Kidney epithelial cell (primary cell): Measurements from ENCODE around the gene ELK3. TPM values are rescaled to one million over a fixed set of nuclear protein-coding genes. Genes with fewer than 3 reads are reported as not detected.

ENCODE experiments used
- DNase-seq: peaks from one replicate; pipeline ENCODE4 v3.0.0-alpha.2; 2010; ENCODE audit warnings: low read depth
- H3K27me3 ChIP-seq: 2 replicates; pipeline ENCODE4 v1.6.0; 2011; ENCODE audit warnings: low read length; ENCODE audit not compliant: control insufficient read depth, insufficient read depth
- H3K36me3 ChIP-seq: 2 replicates; pipeline ENCODE4 v1.5.1; 2011; ENCODE audit warnings: low read length; ENCODE audit not compliant: control insufficient read depth, insufficient read depth
- H3K4me3 ChIP-seq: 2 replicates; pipeline ENCODE4 v1.5.1; 2011; ENCODE audit warnings: low read depth, mild to moderate bottlenecking, control low read depth, low read length
- total RNA-seq: library from RNA; depleted of rRNA; stranded (reverse); fragments of >200 nt; gene quantifications from 2 replicates; pipeline ENCODE4 v1.2.3, GENCODE V29; 2015
- TF ChIP-seq, protein P1 (sequence below): IDR thresholded peaks from 2 replicates; pipeline ENCODE4 v1.5.1; 2011; ENCODE audit warnings: mild to moderate bottlenecking, moderate library complexity, low read length, control low read depth, inconsistent platforms; ENCODE audit not compliant: insufficient read depth, poor library complexity, severe bottlenecking

ELK3 gene
- total RNA-seq, 1 donor from 2014 or later, result 63.5 TPM

DNA sequence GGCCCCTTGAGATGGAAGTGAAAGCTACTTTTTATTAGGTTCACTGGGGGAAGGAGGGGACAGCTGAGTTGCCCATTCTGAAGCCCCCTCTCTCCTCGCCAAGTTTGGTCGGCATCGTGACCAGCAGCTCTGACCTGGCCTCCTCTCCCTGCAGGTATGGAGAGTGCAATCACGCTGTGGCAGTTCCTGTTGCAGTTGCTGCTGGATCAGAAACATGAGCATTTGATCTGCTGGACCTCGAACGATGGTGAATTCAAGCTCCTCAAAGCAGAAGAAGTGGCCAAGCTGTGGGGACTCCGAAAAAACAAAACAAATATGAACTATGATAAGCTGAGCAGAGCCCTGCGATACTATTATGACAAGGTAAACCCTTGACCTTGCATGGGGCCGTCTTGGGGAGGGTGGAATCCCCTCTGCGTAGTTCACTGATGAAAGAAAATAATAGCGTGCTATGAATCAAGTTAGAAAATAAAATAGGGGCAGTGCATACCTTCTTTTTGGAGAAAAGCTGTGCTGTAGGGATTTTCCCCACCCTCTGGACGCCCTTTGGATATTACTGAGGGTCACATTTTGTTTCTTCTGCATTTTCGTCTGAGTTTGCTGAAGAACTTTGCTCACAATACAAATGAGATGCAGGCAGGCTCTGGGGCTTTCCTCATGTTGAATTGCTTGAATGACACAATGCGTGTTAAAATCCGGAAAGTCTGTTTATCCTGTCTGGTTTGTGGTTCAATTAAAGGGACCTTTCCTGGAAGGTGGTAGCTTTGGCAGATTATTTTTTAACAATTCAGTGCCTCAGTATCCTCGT is 29.4 kb downstream of the ELK3 start:
- no peaks in the 10 kb centered on the region for H3K27me3 ChIP-seq

DNA sequence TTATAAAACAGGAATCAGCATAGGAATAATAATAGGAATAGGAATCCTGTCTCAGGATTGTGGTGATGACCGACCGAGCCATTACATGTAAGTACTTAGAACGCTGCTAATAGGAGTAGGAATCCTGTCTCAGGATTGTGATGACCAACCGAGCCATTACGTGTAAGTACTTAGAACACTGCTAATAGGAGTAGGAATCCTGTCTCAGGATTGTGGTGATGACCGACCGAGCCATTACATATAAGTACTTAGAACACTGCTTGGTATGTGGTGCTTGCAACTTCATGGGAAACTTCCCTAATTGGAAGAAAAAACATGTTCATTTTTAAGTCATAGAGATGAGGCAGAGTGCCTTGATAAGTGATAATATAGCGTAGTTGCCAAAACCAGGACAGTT is 30.0 kb downstream of the ELK3 start:
- no peak for DNase-seq
- Histone ChIP-seq H3K27me3 (no peaks in the 10 kb centered on the region), H3K36me3 (no peaks in the 10 kb centered on the region), H3K4me3 (no peak overlapping the region)
- TF ChIP-seq, protein P1, sequence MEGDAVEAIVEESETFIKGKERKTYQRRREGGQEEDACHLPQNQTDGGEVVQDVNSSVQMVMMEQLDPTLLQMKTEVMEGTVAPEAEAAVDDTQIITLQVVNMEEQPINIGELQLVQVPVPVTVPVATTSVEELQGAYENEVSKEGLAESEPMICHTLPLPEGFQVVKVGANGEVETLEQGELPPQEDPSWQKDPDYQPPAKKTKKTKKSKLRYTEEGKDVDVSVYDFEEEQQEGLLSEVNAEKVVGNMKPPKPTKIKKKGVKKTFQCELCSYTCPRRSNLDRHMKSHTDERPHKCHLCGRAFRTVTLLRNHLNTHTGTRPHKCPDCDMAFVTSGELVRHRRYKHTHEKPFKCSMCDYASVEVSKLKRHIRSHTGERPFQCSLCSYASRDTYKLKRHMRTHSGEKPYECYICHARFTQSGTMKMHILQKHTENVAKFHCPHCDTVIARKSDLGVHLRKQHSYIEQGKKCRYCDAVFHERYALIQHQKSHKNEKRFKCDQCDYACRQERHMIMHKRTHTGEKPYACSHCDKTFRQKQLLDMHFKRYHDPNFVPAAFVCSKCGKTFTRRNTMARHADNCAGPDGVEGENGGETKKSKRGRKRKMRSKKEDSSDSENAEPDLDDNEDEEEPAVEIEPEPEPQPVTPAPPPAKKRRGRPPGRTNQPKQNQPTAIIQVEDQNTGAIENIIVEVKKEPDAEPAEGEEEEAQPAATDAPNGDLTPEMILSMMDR, result no peak

More for the DNA sequence above, 29.4 kb downstream of the ELK3 start:
- H3K36me3 ChIP-seq, result no peaks in the 10 kb centered on the region
- no peak overlapping the region for H3K4me3 ChIP-seq
- TF ChIP-seq, protein P1, result no peak
- no peak for DNase-seq

DNA sequence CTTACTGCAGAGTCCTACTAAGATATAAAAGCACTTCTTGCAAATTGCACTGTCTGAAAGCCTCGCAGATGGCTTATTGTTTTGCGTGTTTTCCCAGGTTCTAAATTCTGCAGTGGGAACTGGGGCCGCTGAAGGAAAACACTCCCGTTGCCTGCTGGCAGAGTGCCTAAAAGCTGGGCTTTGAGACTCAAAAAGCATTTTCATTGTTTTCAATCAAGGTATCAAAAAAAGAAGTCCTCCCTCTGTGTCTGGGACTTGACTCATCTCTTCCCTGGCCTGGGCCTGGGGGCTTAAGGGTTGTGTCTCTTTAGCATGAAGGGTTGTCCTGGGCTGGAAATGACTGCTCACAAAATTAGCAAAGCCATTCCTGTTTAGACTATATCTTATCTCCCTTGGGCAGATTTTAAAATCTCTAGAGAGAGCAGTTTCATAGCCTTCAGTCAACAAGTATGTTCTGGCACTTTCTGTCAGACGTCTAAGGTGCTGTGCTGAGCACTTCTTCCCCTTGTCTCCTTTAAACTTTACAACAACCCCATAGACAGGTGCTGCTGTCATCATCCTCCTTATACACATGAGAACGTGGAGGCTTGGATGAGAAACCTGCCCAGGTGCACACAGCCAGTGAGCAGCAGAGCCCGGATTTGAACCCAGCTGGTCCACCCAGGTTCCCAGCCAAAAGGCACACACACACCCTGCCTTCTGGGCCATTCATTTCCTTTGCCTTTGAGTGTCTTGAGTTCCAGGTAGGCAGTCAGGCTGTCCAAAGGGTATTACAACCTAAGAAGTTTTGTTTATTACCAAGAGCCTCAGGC is 31.1 kb downstream of the ELK3 start:
- Histone ChIP-seq H3K27me3 (no peaks in the 10 kb centered on the region), H3K4me3 (no peak overlapping the region), H3K36me3 (no peaks in the 10 kb centered on the region)

DNA sequence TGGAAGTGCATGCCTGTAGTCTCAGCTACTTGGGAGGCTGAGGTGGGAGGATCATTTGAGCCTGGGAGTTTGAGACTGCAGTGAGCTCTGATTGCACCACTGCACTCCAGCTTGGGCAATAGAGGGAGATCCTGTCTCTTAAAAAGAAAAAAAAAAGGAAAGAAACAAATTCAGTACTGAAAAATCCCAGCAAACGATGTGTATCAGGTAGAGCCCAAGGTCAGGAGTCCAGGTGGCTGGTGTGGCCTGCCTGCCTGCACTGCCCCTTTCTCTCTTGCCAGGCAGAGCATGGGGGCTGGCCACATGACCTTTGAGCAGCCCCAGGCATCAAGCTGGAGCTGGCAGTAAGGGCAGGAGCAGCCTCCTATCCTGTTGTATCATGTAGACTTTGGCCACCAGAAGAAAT is 31.8 kb downstream of the ELK3 start:
- Histone ChIP-seq H3K36me3 (no peaks in the 10 kb centered on the region), H3K27me3 (no peaks in the 10 kb centered on the region), H3K4me3 (no peak overlapping the region)
- TF ChIP-seq, protein P1, result no peak
- DNase-seq, result no peak

More for the DNA sequence above, 31.1 kb downstream of the ELK3 start:
- TF ChIP-seq, protein P1, result no peak
- DNase-seq, result no peak

DNA sequence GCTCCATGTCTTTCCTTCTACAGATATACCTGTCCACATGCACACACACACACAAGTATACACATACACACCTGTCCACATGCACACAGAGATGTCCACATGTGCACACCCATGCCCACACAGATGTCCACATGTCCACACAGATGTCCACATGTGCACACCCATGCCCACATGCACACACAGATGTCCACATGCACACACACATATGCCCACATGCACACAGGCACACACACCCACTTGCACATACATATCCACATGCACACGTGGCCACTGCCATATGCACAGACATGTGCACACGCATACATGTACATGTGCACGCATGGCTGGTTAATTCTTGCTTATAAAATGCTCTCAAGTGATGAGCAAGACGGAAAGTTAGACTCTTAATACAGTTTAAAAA is 32.2 kb downstream of the ELK3 start:
- DNase-seq, result no peak
- Histone ChIP-seq H3K27me3 (no peaks in the 10 kb centered on the region), H3K36me3 (no peaks in the 10 kb centered on the region), H3K4me3 (no peak overlapping the region)
- TF ChIP-seq, protein P1, result no peak
